Gastroesophageal sphincter (tissue), 4 donors: ENCODE data around the gene PTPRK. TPM values are rescaled to one million over a fixed set of nuclear protein-coding genes. Genes with fewer than 3 reads are reported as not detected.

Experiments
- ATAC-seq: fragments of 150-250 bp; one replicate; pipeline ENCODE4 v1.9.1; 2016; ENCODE audit warnings: mild to moderate bottlenecking, moderate library complexity
- H3K27ac ChIP-seq, 4 donors: fragments of 200-600 bp; sonication (generic) in 3 of 4; 1 replicate in 3 of 4; 2 replicates in 1 of 4; pipeline ENCODE4 v1.5.1; 2016 to 2019
- H3K27me3 ChIP-seq: fragments of 200-600 bp; sonication (generic); one replicate; pipeline ENCODE4 v1.5.1; 2019
- H3K36me3 ChIP-seq, 2 donors: fragments of 200-600 bp; sonication (generic); one replicate each; pipeline ENCODE4 v1.5.1; 2019; ENCODE audit warnings: control low read depth in 1 of 2
- H3K4me1 ChIP-seq, 3 donors: fragments of 200-600 bp; sonication (generic); 1 replicate in 2 of 3; 2 replicates in 1 of 3; pipeline ENCODE4 v1.5.1; 2016 to 2019; ENCODE audit warnings: control low read depth in 2 of 3
- H3K4me3 ChIP-seq, 2 donors: fragments of 200-600 bp; sonication (generic); one replicate each; pipeline ENCODE4 v1.5.1; 2019; ENCODE audit warnings: mild to moderate bottlenecking in 1 of 2, moderate library complexity in 1 of 2
- H3K9me3 ChIP-seq, 3 donors: fragments of 200-600 bp; sonication (generic); one replicate each; pipeline ENCODE4 v1.5.1; 2017 to 2019; ENCODE audit warnings: control low read depth in 2 of 3
- CTCF ChIP-seq, 4 experiments: fragments of 200-600 bp in 2 of 4; fragments of 450-650 bp in 2 of 4; sonication (generic) in 1 of 4; IDR thresholded peaks; one replicate each; pipeline ENCODE4 v1.5.1; 2017 to 2019; ENCODE audit warnings: antibody characterized with exemption in 4 of 4, mild to moderate bottlenecking in 2 of 4, moderate library complexity in 2 of 4
- EP300 ChIP-seq: sonication (generic); formaldehyde crosslinking; IDR thresholded peaks from one replicate; pipeline ENCODE4 v1.6.1; 2017; ENCODE audit warnings: antibody characterized with exemption, mild to moderate bottlenecking
- POLR2A ChIP-seq, 2 donors: fragments of 450-650 bp; IDR thresholded peaks; one replicate each; pipeline ENCODE4 v1.6.1; 2017; ENCODE audit warnings: antibody characterized with exemption in 2 of 2, mild to moderate bottlenecking in 2 of 2, moderate library complexity in 1 of 2
- POLR2AphosphoS5 ChIP-seq: sonication (generic); formaldehyde crosslinking; IDR thresholded peaks from one replicate; pipeline ENCODE4 v1.6.1; 2017; ENCODE audit warnings: antibody characterized with exemption
- WGBS, 2 donors: methylation state at CpG; one replicate each; pipeline ENCODE4 v1.1.5; 2018; ENCODE audit warnings: low coverage in 1 of 2; 5-methylcytosine and 5-hydroxymethylcytosine counted together
- total RNA-seq, 4 donors: library from RNA; depleted of rRNA; stranded (reverse); fragments of >200 nt; gene quantifications; one replicate each; pipeline ENCODE4 v1.1.0, GENCODE V29; 2016

Gene PTPRK
- total RNA-seq, 4 donors from 2014 or later, result 42.0 to 47.6 (median 45.8) TPM

DNA sequence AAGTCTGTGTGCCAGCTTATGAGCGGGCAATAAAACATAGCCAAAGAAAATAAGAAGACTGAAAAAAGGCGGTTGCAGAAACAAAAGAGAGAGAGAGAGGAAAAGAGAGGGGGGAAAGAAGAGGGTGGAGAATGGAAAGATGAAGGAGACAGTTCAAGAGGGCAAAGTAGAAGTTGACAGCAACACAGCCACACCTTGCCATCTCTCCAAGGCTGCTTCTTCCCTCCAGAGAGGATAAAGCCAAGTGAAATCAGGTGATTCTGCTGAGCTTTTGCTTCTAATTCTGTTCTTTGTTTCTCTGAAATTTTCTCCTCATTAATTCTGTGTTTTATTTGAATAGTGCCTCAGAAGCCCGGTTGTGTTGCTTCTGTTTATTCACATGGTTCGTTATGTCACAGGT, 48.5 kb downstream of the PTPRK start:
- WGBS, 2 donors, result 0 to 93% methylated on average over 1 to 4 of the region's 4 CpGs
- Histone ChIP-seq H3K4me1 (peaks cover 0 to 13% (median 0%) of the 10 kb centered on the region in 3 donors), H3K27me3 (no peaks in the 10 kb centered on the region), H3K36me3 (no peaks in the 10 kb centered on the region), H3K9me3 (no peaks in the 10 kb centered on the region), H3K4me3 (no peak overlapping the region), H3K27ac (no peak overlapping the region)
- TF ChIP-seq POLR2A (IDR thresholded peaks at IDR 0.05) (no peak), CTCF (IDR thresholded peaks at IDR 0.05) (no peak), EP300 (no peak)
- no peak for ATAC-seq

GRCh38 chr6:128465368-128466343, 54.7 kb downstream of the PTPRK start:
- Histone ChIP-seq H3K27ac (no peak overlapping the region), H3K36me3 (no peaks in the 10 kb centered on the region), H3K9me3 (no peaks in the 10 kb centered on the region), H3K4me3 (no peak overlapping the region), H3K4me1 (peaks cover 0 to 24% (median 0%) of the 10 kb centered on the region in 3 donors), H3K27me3 (no peaks in the 10 kb centered on the region)
- no peak for TF ChIP-seq POLR2A (IDR thresholded peaks at IDR 0.05)
- no peak for TF ChIP-seq EP300
- TF ChIP-seq POLR2AphosphoS5, result no peak
- no peak for TF ChIP-seq CTCF (IDR thresholded peaks at IDR 0.05)
- WGBS, 2 donors, result 75 to 83% methylated on average over 1 to 2 of the region's 2 CpGs
- ATAC-seq, result no peak

GRCh38 chr6:128464790-128465189, 55.6 kb downstream of the PTPRK start:
- no peak for TF ChIP-seq CTCF (IDR thresholded peaks at IDR 0.05)
- no peak for TF ChIP-seq POLR2A (IDR thresholded peaks at IDR 0.05)
- TF ChIP-seq EP300, result no peak
- TF ChIP-seq POLR2AphosphoS5, result no peak
- H3K4me1 ChIP-seq, result peaks cover 0 to 24% (median 0%) of the 10 kb centered on the region in 3 donors
- H3K36me3 ChIP-seq, result no peaks in the 10 kb centered on the region
- no peaks in the 10 kb centered on the region for H3K27me3 ChIP-seq
- ATAC-seq, result no peak
- H3K9me3 ChIP-seq, result no peaks in the 10 kb centered on the region
- H3K4me3 ChIP-seq, result no peak overlapping the region
- H3K27ac ChIP-seq, result no peak overlapping the region
- 49 to 53% methylated on average over 3 of the region's 3 CpGs for WGBS, 2 donors

- H3K9me3 ChIP-seq, result no peaks in the 10 kb centered on the region
- TF ChIP-seq POLR2A (IDR thresholded peaks at IDR 0.05) (no peak), CTCF (IDR thresholded peaks at IDR 0.05) (no peak), POLR2AphosphoS5 (peak; percentile 45)
- no peak for ATAC-seq
- H3K27me3 ChIP-seq, result no peaks in the 10 kb centered on the region
- 52% methylated on average over 3 to 4 of the region's 7 CpGs for WGBS, 2 donors
- no peaks in the 10 kb centered on the region for H3K36me3 ChIP-seq
- H3K27ac ChIP-seq, result no peak overlapping the region
- H3K4me1 ChIP-seq, result peaks cover 0 to 24% (median 0%) of the 10 kb centered on the region in 3 donors
- H3K4me3 ChIP-seq, result no peak overlapping the region
Observed at GRCh38 chr6:128463942-128464341, 56.5 kb downstream of the PTPRK start.

GRCh38 chr6:128461501-128461900, 58.9 kb downstream of the PTPRK start:
- no peak for ATAC-seq
- H3K4me1 ChIP-seq, result peaks cover 0 to 24% (median 0%) of the 10 kb centered on the region in 3 donors
- 81 to 84% methylated on average over 3 of the region's 3 CpGs for WGBS, 2 donors
- no peaks in the 10 kb centered on the region for H3K27me3 ChIP-seq
- no peak overlapping the region for H3K27ac ChIP-seq
- no peak for TF ChIP-seq CTCF (IDR thresholded peaks at IDR 0.05)
- no peak for TF ChIP-seq EP300
- TF ChIP-seq POLR2A (IDR thresholded peaks at IDR 0.05), result no peak
- TF ChIP-seq POLR2AphosphoS5, result no peak
- H3K36me3 ChIP-seq, result no peaks in the 10 kb centered on the region
- H3K4me3 ChIP-seq, result no peak overlapping the region
- H3K9me3 ChIP-seq, result no peaks in the 10 kb centered on the region
